Activated CD8-positive, alpha-beta memory T cell treated with anti-CD3 and anti-CD28 coated beads, Interleukin-2, amount 50 U/mL, for 4 hours (primary cell): ENCODE measurements around the gene TMEM167A.
A peak's percentile ranks its signal among the peaks of the same experiment; 100 is the strongest.

Experiments
- DNase-seq: peaks from one replicate; pipeline ENCODE4 v3.0.0-alpha.2; 2020

The TMEM167A gene, protein sequence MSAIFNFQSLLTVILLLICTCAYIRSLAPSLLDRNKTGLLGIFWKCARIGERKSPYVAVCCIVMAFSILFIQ

DNA sequence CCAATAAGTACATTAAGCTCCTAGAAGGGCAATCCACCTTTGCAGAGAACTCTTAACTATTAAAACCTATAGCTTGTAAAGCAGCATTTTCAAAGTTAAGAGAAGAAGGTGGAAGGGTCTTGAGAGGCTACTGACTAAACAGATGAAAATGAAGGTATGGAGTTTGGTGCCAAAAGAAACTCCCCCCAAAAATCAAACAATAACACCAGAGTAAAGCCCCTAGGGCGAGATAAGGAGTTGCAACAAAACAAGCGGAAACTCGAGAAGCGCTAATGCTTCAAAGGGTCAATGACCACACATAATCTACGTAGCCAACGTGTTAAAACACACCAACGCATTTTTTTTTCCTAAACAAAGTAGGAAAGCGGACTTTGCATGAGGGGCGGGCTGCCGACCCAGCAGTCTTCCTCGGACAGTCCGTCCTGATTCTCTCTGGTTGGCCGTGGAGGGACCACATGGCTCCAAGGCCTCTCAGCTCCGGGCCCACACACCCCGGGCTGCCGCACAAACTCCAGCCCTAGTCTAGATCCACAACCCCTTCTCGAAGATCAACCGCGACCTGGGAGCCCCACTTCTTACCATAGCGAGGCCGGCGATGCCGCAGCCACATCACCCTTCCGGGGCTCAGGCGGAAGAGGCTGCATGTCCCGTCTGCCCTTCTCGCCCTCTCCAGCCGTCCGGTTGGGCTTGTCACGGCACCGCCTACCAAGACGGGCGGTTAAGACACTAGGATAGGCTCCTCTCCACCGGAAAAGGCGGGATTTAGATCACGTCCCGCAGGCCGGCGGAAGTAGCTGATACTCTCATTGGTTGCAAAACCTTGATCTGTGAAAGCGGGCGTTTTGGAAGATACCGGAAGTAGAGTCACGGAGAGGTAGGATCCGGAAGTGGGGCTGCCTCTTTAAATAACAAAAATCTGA, at the start of gene TMEM167A, which contains the start of gene XRCC4:
TMEM167A (minus strand) TSS at position 653 of the 920 bp plus-strand sequence; CDS start at position 582, 71 bp downstream.
XRCC4 (plus strand) TSS at position 806 of the 920 bp plus-strand sequence. CDS start 27,373 bp downstream, outside the sequence.
- DNase-seq: peak; percentile 88

DNA sequence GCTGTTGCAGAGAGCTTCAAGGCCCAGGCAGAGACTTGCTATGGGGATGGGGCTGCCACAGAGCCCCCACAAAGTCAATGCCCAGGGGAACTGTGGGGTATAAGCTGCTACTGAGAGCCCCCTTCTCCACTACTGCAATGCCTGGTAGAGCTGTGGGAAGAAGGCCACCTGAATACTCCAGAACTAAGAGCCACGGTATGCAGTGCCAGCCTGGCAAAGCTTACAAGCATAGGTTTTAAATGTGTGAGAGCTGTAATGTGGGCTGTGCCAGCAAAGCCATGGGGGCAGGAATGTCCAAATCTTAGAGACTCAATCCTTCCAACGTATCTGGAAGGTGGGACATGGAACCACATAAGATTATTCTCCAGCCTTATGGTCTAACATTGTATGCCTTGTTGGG, 49.3 kb upstream of the TMEM167A start:
- no peak for DNase-seq

DNA sequence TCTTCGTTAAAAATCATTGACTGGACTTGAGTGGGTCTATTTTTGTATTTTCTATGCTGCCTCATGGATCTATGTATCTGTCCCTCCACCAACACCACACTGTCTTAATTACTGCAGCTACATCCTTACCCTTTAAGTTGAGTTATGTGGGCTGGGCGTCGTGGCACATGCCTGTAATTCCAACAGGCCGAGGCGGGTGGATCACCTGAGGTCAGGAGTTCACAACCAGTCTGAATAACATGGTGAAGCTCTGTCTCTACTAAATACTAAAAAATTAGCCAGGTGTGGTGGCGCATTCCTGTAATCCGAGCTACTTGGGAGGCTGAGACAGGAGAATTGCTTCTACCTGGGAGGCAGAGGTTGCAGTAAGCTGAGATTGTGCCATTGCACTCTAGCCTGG, 48.4 kb upstream of the TMEM167A start:
- no peak for DNase-seq

DNA sequence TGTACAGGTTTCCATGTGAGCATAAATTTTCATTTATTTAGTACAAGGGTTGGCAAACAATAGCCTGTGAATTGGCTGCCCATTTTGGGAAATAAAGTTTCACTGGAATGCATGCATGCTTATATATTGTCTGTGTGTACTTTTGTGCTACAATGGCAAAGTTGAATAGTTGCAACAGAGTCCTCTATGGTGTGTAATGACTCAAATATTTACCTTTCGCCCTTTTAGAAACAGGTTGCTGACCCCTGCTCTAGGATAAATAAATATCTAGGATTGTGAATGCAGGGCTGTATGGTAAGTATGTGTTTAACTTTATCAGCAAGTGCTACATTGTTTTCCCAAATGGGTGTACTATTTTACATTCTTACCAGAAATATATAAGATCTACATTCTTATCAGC, 47.4 kb upstream of the TMEM167A start:
- no peak for DNase-seq

DNA sequence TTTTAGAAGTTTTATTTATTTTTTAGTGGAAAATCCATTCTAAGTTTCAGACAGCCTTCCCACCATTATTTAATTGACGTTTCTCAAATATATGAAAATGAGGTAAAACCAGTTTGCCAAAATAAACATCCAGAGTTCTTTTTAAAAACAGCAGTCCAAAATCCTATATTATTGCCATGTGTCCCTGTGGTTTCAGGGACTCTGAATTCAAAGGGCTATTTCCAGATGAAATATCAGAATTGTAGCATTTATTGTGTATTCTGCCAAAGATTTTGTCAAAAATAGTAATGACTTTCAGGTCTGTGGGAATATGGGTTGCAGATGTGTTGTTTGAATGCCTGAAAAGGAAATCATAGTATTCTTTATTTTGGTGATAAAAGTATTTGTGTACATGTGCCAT, 41.8 kb upstream of the TMEM167A start:
- DNase-seq: no peak

DNA sequence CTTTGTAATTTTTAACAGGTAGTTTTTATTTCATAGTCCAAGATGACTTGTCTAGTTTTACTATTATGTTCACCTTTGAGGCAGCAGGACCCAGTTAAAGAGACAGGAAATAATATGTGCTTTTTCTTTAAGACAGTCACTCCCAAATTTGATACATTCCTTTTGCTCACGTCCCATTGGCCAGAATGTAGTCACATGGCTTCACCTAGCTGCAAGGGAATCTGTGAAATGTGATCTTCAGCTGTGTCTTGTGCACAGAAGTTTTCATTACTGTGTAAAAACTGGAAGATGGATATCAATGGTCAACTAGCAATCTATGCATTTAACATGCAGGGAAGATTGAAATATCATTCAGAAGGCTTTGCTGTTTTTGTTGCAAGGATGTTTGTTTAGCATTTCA, 41.3 kb upstream of the TMEM167A start:
- DNase-seq: no peak

DNA sequence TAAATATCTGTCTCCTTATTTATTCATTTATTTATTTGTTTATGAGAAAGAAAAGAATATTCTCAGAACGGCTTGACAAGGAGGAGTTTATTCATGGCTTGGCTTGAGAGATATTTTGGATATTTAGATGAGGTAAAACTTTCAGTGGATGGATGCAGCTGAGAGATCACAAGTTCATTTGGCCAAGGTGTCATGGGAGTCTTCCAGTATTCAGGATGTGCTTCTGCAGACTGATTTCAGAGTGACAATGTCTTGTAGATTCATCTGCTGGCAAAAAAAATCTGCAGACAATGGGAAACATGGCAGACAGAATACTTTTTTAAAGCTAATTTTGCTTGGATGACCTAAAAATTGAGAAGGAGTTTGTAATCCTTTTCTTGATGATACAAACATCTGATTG, 38.6 kb upstream of the TMEM167A start:
- no peak for DNase-seq

DNA sequence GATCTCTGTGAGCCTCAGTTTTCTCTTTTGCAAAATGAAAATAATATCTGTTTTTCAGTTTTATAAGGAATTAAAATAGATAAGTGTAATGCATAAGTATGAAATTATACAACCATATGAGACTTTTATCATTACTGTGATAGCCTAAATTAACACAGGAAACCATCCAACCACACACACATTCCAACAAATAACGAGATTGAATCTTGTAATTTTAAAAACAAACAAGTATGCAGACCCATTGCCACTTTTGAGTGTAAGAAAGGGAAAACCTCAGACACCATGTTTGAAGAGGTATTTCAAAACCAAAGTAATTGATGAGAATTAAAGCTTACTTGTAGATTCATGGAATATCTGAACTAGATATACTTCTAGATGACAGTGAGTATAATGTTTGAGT, 32.2 kb upstream of the TMEM167A start:
- no peak for DNase-seq

DNA sequence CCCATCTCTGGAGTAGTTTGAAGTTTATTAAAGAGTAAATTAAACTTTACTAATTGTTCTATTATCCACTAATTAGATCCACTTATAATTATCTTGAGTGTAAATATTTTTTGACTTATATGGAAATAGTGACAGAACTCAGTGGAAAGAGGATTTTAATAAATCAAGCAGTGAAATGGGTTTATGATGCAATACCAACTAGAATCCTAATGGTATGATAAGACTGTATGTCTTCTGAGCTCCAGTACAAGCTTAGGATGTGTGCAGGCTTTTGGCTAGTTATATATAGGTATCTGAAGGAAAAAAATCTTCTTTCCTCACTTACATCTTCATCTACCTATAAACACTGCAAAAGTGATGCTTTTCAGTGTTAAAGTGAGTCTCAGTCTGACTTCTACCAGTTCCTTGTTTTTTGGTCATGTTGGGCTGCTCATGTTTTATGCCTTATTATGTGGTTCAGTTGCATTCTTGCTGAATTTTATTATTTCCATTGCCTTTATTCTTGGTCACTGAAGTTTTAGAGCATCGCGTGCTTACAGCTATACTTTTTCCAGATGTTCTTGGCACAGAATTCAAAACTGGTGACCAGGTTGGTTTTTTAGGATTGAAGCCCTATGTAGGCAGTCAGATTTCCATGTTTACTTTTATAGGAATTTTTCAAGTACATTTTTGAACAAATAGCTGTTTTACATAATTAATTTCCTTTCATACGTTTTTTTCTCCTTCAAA, 30.7 kb upstream of the TMEM167A start:
- DNase-seq: no peak

DNA sequence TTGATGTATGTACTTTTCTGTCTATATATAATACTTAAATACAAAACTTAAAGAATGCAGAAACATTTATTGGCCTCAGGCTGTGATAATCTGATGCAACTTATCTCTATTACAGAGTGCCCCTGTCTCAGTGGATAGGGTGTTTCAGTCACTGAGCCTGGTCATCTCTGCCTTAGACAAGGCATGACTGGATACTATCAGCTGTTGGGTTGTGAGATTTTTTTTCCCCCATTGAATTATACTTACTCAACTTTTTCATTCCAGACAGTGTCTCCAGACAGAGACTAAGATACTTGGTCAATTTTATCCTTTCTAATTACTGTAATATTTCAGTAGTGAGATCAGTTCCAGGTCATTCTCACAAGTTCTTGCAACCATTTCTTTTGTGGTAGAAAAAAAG, 26.8 kb upstream of the TMEM167A start:
- DNase-seq: no peak

DNA sequence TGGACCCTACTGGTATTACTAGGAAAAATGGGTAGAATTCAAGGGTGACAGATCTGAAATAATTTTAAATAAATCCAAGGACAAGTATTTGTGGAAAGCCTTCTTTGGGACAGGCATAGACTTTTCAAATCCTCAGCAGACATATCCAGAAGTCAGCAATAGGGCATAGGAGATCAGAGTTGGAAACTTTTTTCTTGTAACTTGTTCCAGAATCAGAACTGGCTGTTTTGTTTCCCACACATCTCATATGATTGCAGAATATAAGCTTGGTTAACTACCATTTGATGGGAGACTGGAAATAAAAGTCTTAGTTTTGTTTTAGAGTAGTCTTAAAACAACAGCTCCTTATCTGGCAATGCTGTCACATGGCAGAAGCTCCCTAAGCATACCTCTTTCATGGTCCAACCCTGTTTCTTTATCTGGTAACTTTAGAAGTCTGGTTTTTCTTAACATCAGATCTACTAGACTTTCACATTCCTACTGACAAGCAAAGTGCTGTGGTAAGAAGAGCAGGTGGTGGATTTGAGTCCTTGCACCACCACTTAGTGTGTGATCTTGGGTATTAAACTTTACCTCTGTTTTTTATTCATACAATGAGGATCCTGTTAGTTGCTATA, 25.3 kb upstream of the TMEM167A start:
- no peak for DNase-seq

DNA sequence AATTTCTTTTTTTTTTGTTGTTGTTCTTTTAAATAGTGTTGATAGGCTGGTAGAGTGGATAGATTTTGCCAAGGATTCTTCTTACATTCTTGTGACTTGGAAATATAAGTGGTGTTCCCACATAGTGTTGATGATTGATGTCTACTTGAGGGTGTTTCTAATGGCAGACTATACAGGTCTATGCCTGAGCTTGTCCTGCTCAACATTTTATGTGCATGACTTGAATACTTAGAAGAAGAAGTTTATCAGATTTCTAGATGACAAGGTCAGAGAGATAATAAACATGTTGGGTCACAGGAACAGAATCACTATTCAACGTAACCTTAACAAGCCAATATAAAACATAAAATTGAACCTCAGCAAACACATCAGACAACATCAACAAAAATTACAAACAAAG, 24.3 kb upstream of the TMEM167A start:
- no peak for DNase-seq

DNA sequence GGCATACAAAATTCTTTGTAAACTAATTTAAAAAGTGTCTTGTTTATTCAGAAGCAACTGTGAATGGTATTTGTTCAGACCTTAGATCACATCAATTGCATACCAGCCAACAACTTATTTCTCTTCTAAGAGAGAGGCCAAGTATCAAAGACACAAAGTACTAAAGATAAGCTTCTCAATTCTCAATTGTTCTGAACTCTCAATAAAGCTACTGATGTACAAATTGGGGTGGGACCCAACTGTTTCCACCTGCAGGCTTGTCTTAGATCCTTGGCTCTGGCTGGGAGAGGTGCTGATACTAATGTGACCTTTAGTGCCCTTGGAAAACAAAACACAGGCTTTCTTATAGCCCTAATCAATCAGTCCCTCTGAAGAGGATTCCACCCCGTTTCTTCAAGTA, 22.3 kb upstream of the TMEM167A start:
- no peak for DNase-seq

DNA sequence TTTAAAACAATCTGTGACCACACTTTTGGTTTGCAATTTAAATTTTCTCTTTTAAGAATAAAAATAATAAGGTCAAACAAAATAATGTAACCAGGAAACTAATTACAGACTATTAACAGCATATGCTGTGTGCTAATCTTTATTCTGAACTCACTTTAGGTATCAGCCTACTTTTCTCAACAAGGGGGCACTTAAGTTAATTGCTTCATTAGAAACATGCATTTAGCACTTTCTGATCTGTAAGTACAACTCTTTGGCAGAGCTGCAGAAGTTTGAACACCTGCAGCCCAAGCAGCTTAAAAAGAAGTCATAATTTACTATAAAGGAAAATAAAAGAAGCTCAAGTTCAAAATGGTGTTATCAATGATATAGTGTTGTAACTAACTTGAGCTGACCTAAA, 21.8 kb upstream of the TMEM167A start:
- DNase-seq: no peak

DNA sequence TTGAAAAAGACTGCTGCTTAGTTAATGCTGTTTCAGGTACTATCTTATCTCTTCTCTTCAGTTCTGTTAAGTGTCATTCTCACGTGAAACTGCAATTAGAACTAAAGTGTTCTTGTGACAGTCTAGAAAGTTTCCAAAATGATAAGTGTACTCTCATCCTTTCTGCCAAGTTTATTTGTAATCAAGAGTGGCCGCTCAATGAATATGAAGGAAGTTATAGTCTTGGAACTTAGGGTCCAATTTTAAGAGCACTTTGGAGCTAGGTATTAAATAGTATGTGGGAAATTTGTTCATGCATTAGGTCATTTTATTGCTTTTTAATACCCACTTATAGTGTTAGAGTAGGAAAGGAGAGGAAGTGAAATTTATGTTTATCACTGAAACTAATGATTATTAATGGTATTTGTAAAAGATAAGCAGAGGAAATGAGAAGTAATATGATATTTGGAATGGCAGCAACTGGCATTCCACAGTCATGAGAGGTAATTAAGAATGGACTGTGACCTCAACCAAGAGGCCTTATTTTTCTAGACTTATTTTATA, 20.6 kb upstream of the TMEM167A start:
- DNase-seq: no peak

DNA sequence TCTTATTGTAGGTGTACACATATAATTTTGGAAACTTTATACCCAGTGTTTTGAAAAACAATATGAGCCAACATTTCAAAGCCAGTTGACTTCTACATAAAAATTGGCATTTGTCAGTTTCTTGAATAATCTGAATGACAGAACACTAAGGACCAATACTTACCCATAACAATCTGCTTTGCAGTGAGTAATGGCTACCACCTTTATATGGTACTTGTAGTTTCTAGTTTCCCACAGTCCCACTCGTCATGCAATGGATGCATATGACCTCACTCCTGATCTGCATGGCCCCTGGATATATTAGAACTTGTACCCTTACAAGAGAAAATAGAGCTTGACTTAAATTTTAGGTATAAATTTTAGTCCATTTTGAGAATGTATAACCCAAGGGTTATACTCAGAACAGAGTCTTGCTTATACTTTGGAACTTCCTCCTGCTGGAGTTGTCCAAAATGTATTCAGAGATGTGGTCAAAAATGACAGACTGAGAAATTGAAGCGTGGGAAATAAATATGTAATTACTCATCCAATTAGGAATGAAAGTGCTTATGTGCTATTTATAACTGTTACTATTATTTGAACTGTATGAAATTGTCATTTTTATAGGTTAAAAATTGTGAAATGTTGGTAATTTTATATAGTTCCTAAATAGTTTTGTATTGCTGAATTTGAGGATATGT, 19.6 kb upstream of the TMEM167A start:
- DNase-seq: no peak

DNA sequence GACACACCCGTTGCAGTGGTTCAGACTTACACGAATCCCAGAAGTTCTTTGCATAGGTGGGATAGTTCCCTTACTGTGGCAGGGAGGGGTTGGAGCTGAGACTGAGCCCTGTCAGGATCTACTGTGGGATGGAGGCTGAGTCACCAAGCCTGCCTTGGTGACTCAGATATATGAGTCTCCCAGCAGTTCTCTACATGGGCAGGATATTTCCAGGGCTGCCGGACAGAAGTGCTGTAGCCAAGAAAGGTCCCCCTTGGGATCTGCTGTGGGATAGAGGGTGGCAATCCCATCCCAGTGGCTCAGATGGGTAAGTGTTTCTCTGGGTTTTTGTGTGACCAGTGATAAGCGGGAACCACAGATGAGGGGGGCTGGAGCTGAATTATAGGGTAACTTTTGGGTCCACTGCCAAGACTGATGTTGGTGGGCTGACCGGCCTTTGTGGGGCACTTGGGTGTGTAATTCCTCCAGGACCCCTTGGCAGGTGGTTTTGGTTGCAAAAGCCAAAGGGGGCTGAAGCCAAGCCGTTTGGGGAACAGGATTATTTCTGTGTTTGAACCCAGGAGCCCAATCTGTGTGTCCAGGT, 18.9 kb upstream of the TMEM167A start:
- no peak for DNase-seq

DNA sequence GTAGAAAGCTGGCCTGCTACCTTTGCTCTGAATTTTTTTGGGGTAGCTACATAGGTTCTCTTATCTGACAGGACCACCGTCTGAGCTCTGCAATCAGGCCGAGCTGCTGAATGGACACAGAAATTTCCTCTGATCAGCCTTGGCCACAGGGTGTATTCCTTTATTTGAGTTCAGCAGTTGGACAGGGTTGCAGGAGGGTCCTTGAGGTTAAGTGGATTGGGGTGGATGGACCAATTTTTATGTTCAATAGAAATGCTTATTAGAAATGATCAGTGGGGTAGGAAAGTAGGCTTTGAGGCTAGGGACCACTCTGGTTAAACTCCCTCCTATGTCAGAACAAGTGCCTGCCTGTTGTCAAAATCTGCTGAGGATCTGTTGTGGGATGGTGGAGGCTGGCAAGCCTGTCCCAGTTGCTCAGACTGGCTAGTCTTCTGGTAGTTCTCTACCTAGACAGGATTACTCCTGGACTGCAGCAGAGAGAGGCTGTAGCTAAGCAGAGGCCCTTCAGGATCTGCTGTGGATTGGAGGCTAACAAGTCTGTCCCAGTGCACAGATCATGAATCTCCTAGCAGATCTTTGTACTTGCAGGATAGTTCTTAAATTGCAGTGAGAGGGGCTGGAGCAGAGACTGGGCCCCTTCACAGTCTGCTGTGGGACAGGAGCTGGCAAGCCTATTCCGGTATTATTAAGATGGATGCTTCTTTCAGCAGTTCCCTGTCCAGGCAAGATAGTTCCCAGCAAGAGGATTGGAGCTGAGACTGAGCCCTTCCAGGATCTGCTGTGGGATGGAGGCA, 18.2 kb upstream of the TMEM167A start:
- no peak for DNase-seq

DNA sequence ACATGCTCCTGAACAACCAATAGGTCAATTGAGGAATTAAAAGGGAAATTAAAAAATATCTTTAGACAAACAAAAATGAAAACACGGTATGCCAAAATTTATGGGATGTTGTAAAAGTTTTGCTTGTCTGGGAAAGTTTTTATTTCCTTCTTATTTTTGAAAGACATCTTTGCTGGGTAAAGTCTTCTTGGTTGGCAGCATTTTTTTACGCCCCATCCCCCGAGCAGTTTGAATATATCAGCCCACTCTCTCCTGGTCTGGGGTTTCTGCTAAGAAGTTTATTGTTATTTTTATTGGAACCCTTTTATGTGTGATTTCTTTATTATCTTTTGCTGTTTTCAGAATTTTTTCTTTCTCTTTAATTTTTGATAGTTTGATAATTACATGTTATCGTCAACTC, 16.5 kb upstream of the TMEM167A start:
- no peak for DNase-seq

DNA sequence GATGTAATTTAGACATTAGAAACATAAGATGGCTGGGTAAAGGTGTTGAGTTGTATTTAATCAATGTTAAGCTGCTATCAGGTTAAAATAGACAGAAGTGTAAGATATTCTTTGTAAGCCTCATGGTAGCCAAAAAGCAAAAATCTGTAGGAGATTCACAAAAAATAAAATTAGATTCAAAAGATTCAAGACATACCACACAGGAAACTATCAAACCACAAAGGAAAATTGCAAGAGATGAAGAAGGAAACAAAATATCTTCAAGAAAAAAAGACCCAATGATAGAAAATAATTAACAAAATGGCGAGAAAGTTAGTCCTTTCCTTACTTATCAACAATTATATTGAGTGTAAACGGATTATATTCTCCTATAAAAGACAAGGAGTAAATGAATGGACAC, 15.4 kb upstream of the TMEM167A start:
- no peak for DNase-seq

DNA sequence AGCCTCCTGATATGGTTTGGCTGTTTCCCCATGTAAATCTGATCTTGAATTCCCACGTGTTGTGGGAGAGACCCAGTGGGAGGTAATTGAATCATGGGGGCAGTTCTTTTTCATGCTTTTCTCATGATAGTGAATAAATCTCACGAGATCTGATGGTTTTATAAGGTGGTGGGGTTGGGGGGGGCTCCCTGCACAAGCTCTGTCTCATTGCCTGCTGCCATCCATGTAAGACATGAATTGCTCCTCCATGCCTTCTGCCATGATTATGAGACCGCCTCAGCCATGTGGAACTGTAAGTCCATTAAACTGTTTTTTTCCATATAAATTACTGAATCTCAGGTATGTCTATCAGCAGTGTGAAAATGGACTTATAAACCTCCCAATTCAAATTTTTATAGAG, 13.0 kb upstream of the TMEM167A start:
- DNase-seq: no peak
